OCI-LY1 (cell line): ENCODE data around the gene ZNF155.

ENCODE experiments used
- EZH2 ChIP-seq: fragments of 200-600 bp; sonication (generic), shearing (Covaris generic); IDR thresholded peaks from 2 replicates; pipeline ENCODE4 v1.8.0; 2017; ENCODE audit warnings: borderline replicate concordance, mixed run types, mild to moderate bottlenecking, antibody characterized with exemption, low read length, moderate library complexity, mixed read lengths
- TF ChIP-seq, protein P1 (sequence below): fragments of 200-600 bp; sonication (generic), shearing (Covaris generic); IDR thresholded peaks from 2 replicates; pipeline ENCODE4 v1.5.1; 2017; ENCODE audit warnings: mild to moderate bottlenecking, antibody characterized with exemption, low read length, moderate library complexity, mixed read lengths

DNA sequence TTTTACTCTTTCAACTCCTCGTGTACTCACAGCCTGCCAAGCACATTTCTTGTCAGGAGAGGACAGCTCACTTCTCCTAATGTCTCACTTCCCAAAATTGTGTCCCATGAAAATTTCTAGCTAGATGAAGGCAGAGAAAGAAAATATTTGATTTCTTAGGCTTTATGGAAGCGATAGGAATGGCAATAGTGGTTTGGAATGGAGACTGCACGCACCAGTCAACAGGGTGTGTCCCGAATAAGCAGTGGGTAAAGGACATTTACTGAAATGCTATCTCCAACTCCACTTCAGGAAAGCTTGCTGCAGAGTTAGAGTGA, 40.9 kb downstream of the ZNF155 start:
- TF ChIP-seq EZH2 = no peak
- TF ChIP-seq, protein P1, sequence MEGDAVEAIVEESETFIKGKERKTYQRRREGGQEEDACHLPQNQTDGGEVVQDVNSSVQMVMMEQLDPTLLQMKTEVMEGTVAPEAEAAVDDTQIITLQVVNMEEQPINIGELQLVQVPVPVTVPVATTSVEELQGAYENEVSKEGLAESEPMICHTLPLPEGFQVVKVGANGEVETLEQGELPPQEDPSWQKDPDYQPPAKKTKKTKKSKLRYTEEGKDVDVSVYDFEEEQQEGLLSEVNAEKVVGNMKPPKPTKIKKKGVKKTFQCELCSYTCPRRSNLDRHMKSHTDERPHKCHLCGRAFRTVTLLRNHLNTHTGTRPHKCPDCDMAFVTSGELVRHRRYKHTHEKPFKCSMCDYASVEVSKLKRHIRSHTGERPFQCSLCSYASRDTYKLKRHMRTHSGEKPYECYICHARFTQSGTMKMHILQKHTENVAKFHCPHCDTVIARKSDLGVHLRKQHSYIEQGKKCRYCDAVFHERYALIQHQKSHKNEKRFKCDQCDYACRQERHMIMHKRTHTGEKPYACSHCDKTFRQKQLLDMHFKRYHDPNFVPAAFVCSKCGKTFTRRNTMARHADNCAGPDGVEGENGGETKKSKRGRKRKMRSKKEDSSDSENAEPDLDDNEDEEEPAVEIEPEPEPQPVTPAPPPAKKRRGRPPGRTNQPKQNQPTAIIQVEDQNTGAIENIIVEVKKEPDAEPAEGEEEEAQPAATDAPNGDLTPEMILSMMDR = no peak
